Prostate gland (tissue), 2 donors: ENCODE data around the gene ATXN1.

Experiments used
- POLR2A ChIP-seq: fragments of 450-650 bp; IDR thresholded peaks from one replicate; pipeline ENCODE4 v1.6.1; 2016; ENCODE audit warnings: antibody characterized with exemption, mild to moderate bottlenecking
- POLR2AphosphoS5 ChIP-seq: sonication (generic); formaldehyde crosslinking; IDR thresholded peaks from one replicate; pipeline ENCODE4 v1.6.1; 2017; ENCODE audit warnings: antibody characterized with exemption
- TF ChIP-seq, protein P1 (sequence below), 4 experiments: fragments of 200-600 bp in 2 of 4; fragments of 450-650 bp in 2 of 4; sonication (generic) in 2 of 4; IDR thresholded peaks; 1 replicate in 3 of 4; 2 replicates in 1 of 4; pipeline ENCODE4 v1.5.1; 2016 to 2019; ENCODE audit warnings: antibody characterized with exemption in 4 of 4, mild to moderate bottlenecking in 2 of 4, moderate library complexity in 2 of 4

- TF ChIP-seq POLR2A, result no peak
- TF ChIP-seq, protein P1, sequence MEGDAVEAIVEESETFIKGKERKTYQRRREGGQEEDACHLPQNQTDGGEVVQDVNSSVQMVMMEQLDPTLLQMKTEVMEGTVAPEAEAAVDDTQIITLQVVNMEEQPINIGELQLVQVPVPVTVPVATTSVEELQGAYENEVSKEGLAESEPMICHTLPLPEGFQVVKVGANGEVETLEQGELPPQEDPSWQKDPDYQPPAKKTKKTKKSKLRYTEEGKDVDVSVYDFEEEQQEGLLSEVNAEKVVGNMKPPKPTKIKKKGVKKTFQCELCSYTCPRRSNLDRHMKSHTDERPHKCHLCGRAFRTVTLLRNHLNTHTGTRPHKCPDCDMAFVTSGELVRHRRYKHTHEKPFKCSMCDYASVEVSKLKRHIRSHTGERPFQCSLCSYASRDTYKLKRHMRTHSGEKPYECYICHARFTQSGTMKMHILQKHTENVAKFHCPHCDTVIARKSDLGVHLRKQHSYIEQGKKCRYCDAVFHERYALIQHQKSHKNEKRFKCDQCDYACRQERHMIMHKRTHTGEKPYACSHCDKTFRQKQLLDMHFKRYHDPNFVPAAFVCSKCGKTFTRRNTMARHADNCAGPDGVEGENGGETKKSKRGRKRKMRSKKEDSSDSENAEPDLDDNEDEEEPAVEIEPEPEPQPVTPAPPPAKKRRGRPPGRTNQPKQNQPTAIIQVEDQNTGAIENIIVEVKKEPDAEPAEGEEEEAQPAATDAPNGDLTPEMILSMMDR (IDR thresholded peaks at IDR 0.05), result no peak
- no peak for TF ChIP-seq POLR2AphosphoS5
Measured at GRCh38 chr6:16673011-16673797, 88.1 kb downstream of the ATXN1 start.
